GM21619 (cell line): Measurements from ENCODE around the gene COG5.
"Not testable (repeated sequence)": the region's sequence is repeated elsewhere in the genome, so short reads cannot be mapped to it uniquely, and the experiment has no call there.

Source experiments
- ATAC-seq: cut with Tn5 transposase; IDR thresholded peaks from one replicate; pipeline ENCODE4 v1.9.1; 2021; ENCODE audit not compliant: unreplicated experiment

The COG5 gene

GRCh38 chr7:107580716-107581383, 17.1 kb upstream of the COG5 start:
- no peak for ATAC-seq

DNA sequence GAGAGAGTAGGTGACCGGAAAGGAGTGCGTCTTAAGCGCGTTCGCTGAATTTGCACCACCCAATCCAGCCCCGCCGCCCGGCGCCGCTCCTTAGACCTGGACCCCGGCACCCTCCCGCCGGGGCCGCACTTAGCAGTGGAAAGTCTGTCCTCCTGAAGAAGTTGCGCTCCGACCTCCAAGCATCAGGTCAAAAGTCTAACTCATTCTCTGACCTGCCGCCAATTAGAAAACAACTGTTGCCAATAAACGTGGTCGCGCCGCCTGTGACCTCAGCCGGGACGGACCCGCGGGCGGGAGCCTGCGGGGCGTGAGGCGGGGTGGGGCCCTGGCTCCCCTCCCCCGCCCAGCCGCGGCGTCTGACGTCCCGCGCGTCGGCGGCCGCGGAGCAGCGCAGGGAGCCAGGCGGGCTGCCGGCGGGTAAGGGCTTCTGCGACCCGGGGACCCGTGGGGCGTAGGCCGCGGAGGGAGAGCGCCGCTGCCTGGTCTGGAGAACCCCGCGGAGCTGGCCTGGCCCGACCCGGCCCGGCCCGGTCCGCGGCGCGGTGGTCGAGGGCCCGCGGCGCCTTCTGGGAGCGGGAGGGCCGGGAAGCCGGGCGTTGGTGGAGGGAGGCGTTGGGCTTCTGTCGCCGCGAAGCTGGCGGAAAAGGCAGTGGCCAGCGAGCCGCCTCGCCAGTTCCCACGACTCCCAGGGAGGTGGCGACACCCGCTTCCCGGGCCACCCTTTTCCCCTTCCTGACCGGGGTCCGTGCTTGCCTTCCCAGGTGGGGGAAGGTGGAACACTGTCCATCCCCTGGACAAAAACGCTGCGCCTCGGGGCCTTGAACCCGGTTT, 16.4 kb upstream of the COG5 start, which contains the start of gene BCAP29:
TSS of gene BCAP29 (plus strand) at position 362 of the 831 bp plus-strand sequence. CDS start 527 bp downstream, outside the sequence.
- ATAC-seq = peak; percentile 89

DNA sequence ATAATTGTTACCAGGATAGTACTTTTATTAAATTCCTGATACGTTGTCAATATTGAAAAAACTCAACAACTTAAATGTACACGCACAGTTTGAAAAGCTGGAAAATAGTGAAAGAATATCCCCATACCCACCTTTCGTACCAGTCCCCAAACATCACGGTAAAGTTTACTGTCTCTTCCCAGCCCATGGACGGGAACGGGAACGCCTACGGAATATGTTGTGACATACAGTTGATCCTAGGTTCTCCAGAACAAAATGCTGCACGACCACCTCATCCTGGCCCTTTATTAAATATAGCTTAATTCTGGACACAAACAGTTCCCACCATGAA, 15.8 kb upstream of the COG5 start:
- ATAC-seq = no peak

DNA sequence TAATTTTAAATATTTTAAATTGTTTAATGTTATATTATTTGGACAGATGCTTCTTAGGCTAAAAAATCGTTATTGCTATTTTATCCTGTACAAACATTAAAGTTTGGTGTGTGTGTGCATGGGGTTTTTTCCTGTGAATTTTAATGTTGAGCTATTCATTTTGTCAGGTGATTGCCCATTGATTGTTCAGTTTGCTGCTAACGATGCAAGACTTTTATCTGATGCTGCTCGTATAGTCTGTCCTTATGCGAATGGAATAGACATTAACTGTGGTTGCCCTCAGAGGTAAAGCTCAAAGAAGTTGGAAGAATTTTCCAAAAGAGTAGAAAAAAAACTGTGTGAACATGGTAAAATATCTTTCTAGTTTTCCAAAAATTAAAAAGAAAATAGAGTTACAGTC, 9.8 kb upstream of the COG5 start:
- no peak for ATAC-seq

DNA sequence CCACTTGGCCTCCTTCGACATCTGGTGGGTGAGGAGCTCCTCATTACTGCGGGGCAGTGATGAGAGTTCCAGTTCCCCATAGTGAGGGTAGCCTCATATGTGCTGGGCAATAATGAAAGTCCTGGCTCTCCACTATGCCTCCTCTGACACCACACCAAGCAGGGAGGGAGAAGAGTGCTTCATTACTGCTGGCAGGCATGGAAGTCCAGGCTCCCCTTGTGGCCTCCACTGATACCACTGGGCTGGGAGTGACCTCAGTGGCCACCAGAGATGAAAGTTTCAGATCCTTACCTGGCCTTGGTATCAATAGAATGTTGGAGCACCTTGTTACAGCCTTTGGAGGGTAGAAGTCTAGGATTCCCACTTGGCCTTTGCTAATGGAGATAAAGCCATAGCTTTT, 6.6 kb upstream of the COG5 start:
- no peak for ATAC-seq

DNA sequence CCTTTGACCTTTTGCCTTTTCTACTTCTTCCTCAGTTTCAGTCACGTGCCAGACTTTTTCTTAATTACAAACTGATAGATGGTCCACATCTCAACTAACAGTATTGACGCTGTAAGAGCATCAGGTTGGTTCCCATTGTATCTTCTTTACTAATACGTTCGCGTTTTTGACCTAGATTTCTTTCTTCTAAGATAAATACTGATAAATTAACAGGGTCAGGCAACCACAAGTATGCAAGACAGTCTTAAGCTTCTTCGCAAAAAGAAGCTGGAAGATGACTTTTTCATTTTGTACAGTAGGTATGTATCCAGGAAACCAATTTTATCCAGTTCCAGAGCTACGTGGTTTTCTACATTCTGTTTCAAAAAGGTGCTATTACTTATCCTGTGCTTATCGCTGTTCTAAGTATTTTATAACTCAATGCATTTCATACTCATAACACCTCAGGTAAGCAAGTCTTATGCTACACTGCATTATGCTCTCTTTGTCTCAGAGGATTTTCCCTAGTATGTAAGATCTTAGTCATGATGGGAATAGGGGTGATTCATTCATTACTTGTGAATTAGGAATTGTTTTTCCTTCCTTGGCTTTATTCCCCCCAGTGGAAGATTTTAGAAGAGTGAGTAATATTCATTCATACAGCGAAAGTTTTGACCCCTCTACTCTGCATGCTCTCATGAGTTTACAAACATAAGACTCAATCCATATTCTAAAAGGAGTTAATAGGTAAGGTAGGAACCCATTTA, 1.0 kb upstream of the COG5 start:
- ATAC-seq = no peak

DNA sequence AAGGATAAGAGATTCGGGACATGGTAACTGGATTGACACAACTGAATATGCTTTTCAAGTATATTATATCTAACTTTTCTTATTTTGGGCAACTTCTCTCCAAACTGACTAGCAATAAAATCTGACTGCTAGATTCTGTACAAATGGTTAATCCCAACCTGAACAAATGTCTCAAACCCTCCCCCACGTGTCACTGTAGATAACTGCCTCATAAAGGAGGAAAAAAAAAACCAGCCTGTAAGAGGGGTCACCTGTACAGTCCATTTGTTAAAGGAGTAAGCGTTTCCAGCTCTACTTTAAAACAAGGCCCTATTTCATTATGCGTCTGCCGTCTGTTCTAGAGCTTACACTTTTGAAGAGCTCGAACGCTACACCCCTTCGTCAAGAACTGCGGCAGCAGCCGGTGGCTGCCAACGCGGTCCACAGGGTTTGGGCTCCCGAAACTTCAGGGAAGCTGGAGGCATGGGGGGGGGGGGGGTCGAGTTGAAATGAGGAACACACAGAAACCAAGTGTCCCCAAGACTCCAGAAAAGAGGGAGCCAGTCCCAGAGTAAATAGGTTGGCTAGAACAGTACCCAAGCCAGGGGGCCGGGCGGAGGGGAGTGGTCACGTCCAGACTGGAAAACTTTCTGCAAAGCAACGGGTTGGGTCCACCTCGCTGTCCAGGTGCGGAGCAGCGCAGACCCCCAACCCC, 492 bp downstream of the COG5 start:
- peak; percentile 49 for ATAC-seq

DNA sequence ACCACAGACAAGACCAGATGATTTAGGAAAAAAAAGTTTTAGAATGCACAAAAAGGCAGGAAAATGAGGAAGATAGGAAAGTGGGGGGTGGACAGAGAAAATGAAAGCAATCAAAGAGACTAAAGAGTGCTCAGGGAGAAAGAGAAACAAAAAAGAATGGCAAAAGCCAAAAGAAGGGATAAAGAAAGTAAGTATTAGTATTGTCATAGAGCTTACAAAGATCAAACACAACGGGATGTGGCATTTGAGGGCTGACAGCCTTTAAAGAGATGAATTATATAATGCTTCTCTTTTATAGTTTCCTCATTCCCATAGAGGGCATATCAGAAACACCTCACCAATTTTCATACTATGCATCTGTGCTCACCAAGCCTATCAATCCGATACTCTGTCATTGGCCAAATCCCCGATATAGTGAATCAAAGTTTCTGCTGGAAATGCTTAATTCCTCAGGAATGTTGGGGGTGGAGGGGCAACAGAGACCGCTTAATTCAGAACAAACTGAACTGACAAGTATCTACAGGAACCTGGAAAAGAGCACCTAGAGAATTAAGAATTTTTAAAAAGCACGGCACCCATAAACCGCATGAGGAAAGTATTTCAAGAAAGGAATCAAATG, 2.7 kb downstream of the COG5 start:
- no peak for ATAC-seq

GRCh38 chr7:107559864-107560263, 3.9 kb downstream of the COG5 start:
- no peak for ATAC-seq

GRCh38 chr7:107555893-107556292, 7.8 kb downstream of the COG5 start:
- no peak for ATAC-seq

DNA sequence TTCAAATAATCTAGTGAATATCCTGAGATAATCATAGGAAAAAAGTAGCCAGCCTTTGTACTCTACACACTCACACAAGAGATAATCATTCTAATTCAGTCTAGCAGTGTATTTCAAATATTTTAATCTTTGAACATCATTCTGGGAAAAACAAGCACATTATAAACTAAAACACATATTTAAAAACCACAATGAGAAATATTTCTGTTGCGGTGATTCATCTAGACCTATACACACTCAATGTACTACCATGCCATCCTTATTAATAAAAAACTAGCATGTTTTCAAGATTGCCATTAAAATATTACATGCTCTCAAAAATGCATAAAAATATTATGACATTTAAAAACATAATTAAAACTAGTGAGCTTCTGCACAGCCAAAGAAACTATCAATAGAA, 11.8 kb downstream of the COG5 start:
- no peak for ATAC-seq

DNA sequence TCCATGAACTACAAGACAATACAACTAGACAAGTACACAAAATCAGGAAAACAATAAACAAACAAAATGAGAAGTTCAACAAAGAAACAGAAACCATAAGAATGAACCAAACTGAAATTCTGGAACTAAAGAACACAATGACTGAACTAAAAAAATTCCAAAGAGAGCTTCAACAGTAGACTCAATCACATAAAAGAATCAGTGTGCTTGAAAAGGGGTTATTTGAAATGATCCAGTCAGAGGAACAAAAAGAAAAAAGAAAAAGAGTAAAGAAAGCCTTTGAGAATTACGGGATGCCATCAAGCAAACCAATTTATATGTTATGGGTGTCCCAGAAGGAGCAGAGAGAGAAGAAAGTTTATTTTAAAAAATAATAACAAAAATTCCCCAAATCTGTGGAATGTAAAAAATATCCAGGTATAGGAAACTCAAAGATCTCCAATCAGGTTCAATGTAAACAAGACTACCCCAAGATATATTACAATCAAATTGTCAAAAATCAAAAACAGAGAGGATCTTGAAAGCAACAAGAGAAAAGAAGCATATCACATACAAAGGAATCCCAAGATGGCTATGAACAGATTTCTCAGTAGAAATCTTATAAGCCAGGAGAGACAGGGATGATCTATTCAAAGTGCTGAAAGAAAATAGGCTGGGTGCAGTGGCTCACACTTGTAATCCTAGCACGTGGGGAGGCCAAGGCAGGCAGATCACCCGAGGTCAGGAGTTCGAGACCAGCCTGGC, 18.7 kb downstream of the COG5 start:
- ATAC-seq = no peak

DNA sequence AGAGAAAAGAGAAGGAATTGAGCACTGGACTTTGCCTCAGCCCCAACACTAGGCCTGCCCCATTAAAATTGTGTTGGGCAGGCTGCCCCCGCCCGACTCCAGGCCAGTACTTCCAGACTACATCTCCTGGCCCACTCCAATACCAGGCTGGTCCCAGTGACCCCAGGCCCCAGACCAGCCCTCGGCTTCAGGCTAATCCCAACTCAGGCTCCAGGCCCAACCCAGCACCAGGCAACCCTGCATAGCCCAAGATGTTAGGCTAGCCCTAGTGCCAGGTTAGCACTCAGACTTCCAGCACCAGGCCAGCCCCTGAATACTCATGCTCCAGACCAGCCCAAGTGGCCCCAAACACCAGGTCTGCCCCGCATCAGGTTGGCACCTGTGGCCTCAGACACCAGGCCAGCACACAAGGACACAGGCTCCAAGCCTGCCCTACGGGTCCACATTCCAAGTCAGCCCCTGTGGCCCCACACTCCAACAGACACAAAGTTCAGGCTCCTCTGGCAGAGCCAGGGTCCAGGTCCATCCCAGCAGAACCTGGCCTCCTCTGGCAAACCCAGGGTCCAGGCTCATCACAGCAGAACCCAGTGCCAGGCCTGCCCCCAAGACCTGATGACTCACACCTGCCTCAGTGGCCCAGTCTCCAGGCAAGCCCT, 20.3 kb downstream of the COG5 start:
- no peak for ATAC-seq

DNA sequence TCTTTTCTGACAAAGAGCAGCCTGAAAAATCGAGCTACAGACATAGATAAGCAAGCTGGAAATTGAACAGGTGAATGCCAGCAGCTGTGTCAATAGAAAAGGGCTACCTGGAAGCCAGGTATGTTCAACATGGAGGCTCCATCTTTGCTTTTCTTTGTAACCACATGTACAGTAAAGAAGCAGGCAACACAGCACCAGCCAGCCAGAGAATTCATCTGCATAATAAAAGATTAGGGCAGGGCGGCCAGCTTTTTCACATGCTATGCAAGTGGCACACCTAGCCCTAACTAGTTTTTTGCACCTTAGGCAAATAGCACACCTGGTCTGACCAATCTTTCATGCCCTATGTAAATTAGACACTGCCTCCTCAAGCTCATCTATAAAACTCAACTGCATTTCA, 25.7 kb downstream of the COG5 start:
- no peak for ATAC-seq

DNA sequence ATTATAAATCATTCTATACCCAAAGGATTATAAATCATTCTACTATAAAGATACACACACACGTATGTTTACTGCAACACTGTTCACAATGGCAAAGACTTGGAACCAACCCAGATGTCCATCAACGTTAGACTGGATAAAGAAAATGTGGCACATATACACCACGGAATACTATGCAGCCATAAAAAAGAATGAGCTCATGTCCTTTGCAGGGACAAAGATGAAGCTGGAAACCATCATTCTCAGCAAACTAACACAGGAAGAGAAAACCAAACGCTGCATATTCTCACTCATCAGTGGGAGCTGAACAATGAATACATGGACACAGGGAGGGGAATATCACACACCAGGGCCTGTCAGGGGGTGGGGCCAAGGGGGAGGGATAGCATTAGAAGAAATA, 26.5 kb downstream of the COG5 start:
- not testable (repeated sequence) for ATAC-seq

- ATAC-seq = no peak
Measured at GRCh38 chr7:107534139-107534538, 29.6 kb downstream of the COG5 start.

GRCh38 chr7:107530751-107531150, 33.0 kb downstream of the COG5 start:
- ATAC-seq = no peak

DNA sequence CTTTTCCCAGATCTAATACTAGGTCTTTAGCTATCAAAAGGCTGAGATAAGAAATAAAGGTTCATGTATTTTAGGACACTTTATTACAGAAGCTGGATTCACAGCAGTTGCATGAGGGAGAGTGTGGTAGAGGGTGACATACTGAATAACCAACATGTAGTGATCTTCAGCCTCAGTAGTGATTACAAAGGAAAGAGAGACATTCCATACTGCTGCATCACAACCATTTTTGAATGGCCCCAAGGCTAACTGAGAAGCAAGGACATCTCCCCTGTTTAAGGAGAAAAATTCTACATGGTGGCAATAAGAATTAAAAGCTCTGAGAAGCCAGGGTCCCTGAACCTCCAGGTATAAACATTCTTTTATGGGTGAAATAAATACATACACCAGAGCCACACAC, 35.3 kb downstream of the COG5 start:
- ATAC-seq = no peak

DNA sequence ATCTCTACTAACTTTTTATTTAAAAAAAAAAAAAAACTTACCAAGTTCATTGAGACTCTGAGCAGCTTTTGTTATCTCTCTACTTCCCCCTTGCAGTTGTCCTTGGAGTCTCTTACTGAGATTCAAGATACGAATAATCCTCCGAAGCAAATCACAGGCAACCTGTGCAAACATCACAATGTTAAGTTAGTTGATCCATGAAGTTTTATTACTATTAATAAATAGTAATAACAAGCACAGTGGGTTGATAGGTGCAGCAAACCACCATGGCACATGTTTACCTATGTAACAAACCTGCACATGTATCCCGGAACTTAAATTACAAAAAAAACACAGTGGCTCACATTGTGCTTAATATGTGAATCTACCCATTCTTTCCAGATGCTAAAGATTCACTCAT, 36.5 kb downstream of the COG5 start:
- ATAC-seq = no peak

DNA sequence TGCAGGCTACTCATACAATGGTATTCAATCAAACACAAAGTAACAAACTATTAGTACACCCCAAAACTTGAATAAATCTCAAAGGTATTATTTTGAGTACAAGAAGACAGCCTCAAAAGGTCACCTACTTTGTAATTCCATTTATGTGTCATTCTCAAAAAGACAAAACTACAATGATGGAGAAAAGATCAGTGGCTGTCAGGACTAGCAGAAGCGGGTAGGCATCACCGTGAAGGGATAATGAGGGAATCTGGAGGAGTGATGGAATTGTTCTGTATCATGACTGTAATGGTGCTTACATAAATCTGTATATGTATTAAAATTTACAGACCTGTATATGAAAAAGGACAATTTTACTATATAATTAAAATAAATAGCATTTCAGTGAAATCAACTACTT, 37.0 kb downstream of the COG5 start:
- no peak for ATAC-seq
